ENCODE results near the gene ANK2. TPM values are rescaled to one million over a fixed set of nuclear protein-coding genes. Genes with fewer than 3 reads are reported as not detected.

ANK2 gene
- total RNA-seq, 1 experiment from 2014 or later, result 13.6 TPM

GRCh38 chr4:113339430-113339813 lies 290.0 kb downstream of the ANK2 start:
- DNase-seq (ENCODE audit: low spot score), result no peak

DNA sequence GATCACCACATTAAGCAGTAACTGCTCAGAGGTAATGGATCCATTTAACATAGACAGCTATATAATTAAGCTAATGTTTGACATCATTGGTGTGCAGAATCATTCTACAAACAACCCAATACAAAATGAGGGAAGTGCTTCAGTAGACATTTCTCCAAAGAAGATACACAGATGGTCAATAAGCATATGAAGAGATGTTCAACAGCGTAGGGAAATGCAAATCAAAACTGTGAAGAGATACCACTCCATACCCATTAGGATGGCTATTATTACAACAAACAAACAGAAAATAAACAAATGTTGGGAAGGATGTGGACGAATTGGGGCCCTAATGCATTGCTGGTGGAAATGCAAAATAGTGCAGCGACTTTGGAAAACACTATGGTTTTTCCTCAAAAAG lies 294.6 kb downstream of the ANK2 start:
- DNase-seq (ENCODE audit: low spot score), result no peak

GRCh38 chr4:113347245-113347644 lies 297.8 kb downstream of the ANK2 start:
- no peak for DNase-seq (ENCODE audit: low spot score)

- DNase-seq (ENCODE audit: low spot score), result no peak
Observed at GRCh38 chr4:113349430-113349829, 300.0 kb downstream of the ANK2 start.

- DNase-seq (ENCODE audit: low spot score), result peak; percentile 19
Observed at GRCh38 chr4:113350576-113350975, 301.1 kb downstream of the ANK2 start.

GRCh38 chr4:113355550-113356371 lies 306.3 kb downstream of the ANK2 start:
- peak; percentile 92 for DNase-seq (ENCODE audit: low spot score)

DNA sequence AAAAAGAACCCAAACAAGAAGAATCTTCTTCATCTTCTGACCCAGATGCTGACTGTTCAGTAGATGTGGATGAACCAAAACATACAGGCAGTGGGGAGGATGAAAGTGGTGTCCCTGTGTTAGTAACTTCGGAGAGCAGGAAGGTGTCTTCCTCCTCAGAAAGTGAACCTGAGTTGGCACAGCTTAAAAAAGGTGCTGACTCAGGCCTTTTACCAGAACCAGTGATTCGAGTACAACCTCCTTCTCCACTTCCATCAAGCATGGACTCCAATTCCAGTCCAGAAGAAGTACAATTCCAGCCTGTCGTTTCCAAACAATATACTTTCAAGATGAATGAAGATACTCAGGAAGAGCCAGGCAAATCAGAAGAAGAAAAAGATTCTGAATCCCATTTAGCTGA lies 307.0 kb downstream of the ANK2 start:
- DNase-seq (ENCODE audit: low spot score), result no peak

- DNase-seq (ENCODE audit: low spot score), result no peak
Observed at GRCh38 chr4:113358784-113359183, 309.3 kb downstream of the ANK2 start.

- DNase-seq (ENCODE audit: low spot score), result no peak
Observed at GRCh38 chr4:113365377-113365776, 315.9 kb downstream of the ANK2 start.

DNA sequence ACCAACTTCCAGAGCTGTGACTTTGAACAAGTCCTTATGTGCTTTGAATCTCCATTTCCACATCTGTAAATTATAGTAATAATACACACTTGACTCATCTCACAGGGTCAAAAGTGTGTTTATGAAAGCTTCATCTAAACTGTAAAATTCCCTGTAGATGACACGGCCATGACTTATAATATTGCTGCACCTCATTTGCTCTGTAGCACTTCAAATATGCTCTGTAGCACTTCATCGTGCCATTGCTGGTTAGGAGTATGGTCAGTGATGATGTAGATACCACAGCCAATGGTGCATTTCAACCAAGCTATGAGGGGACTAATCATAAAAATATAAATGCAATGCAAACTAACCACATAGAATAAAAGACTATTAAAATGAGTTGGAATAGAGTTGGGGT lies 318.6 kb downstream of the ANK2 start:
- DNase-seq (ENCODE audit: low spot score), result no peak

GRCh38 chr4:113371111-113371510 lies 321.7 kb downstream of the ANK2 start:
- no peak for DNase-seq (ENCODE audit: low spot score)

DNA sequence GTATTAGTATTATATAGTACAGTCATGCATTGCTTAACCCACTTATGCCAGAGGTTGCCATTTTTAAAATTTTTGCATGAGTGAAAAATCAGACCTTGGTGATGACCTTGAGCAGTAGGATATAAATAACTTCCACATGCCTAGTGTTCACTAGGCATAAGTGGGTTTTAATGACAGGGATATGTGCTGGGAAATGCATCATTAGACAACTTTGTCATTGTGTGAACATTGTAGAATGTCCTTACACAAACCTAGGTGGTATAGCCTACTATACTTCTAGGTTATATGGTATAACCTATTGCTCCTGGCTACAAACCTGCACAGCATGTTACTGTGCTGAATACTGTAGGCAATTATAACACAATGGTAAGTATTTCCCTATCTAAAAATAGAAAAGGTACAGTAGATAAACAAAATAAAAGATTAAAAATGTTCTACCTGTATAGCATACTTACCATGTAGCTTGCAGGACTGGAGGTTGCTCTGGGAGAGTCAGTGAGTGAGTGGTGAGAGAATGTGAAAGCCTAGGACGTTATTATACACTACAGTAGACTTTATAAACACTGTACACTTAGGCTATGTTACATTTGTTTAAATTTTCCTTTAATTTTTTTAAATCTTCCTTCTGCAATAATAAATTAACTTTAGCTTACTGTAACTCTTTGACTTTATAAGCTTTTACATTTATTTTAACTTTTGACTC lies 326.7 kb downstream of the ANK2 start:
- no peak for DNase-seq (ENCODE audit: low spot score)

DNA sequence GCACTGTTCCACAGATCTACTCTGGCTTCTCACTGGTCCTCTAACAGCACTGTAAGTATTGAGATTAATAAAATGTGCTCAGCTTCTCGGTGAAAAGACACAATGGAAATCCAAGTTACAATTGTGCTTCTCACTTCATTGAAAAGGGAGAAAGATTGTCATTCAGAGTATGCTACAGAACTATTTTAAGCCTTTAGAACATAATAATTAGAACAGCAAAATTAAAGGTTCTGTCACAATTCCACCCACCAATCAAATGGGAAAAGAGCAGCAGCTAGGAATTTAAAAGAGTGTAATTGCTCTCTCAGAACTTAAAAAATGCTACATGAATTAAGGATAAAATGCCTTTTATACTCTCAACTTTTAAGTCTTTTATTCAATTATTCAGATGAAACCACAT lies 329.4 kb downstream of the ANK2 start:
- DNase-seq (ENCODE audit: low spot score), result no peak

DNA sequence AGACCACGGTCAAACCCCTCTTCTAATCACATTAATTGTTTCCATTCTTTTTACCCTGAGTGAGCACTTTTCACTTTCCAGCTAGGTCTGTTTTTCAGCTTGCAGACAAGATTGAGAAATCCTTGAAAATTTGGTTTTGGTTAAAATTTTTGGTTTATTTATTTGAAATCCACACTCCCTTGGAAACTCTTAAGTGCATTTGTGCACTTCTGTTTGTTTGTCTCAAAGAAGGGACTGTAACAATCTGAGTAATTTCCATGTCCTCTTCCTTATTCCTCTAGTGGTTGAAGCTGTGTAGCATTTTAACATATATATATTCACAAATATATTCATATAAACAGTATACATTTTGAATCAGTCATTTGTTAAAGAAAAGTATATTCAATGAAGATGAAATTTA lies 333.3 kb downstream of the ANK2 start:
- DNase-seq (ENCODE audit: low spot score), result peak; percentile 19

- DNase-seq (ENCODE audit: low spot score), result peak; percentile 36
Observed at GRCh38 chr4:113383111-113383785, 333.8 kb downstream of the ANK2 start.

GRCh38 chr4:113384600-113384999 lies 335.1 kb downstream of the ANK2 start:
- DNase-seq (ENCODE audit: low spot score), result peak; percentile 30

DNA sequence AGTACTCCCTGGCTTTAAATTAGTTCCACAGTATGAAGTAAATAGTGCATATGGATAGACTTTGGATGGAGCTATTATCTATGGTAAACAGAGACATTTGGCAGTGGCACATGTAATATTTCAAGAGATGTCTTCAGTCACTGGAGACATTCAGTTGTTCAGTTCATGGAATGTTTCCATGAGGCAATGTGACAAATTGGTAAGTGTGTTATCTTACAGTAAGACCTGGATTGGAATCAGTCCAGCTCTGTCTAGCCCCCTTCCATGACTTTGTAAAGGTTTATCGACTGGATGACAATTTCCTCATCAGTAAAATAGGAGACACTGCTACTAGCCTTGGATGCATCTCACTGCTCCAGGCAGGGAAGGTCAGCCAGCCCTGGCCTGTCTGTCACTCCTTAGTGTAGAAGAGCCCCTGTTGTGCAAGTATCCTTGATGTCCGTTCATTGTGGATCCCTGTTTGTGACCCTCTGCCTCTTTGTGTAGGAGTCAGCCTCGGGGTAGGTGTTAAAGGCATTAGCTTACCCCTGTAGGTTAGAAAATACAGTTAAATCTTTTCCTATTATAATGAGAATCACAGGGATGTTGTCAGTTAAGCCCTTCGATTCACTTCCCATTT lies 335.9 kb downstream of the ANK2 start:
- no peak for DNase-seq (ENCODE audit: low spot score)

DNA sequence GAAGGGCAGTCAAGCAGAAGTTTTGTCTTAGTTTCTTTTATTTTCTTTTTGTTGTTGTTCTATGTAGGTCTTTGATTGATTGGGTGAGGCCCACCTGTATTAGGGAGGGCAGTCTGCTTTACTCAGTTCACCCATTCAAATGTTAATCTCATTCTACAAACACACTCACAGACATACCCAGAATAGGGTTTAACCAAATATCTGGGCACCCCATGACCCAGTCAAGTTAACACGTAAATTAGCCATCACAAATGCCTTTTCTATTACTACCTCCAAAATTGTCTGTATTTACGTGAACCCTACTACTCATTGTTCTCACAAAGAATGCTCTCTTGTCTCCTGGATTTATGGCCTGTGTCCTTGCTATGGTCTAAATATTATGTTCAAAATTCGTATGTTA lies 339.7 kb downstream of the ANK2 start:
- DNase-seq (ENCODE audit: low spot score), result no peak

DNA sequence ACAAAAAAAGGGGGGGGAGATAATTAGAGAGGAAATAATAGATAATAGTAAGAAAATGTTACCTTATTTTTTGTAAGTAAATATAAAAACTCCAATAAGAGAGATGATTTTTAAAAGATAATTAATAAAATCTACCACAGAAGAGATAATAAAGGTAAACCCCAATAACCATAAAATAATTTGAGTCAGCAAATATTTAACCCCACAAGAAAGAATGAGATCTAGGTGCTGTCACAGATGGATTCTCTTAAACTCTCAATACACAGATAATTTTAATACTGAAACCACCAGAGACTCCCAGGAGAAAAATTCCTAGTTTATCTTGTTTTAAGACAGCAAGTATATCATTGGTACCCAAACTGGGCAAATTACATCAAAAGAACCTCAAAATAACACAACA lies 341.4 kb downstream of the ANK2 start:
- no peak for DNase-seq (ENCODE audit: low spot score)

GRCh38 chr4:113394108-113394729 lies 344.8 kb downstream of the ANK2 start:
- no peak for DNase-seq (ENCODE audit: low spot score)

- peak; percentile 81 for DNase-seq (ENCODE audit: low spot score)
Observed at GRCh38 chr4:113394730-113395530, 345.5 kb downstream of the ANK2 start.
